Esophagus mucosa (tissue), 1 donor: ENCODE measurements around the gene PON3. TPM values are rescaled to one million over a fixed set of nuclear protein-coding genes. Genes with fewer than 3 reads are reported as not detected.

Experiments used
- ATAC-seq: fragments of 200-7000 bp; cut with Tn5 transposase; one replicate; pipeline ENCODE4 v1.9.1; 2020
- total RNA-seq: library from RNA; stranded (reverse); gene quantifications from one replicate; pipeline ENCODE4 v1.2.4, GENCODE V29; 2023
- donor health status: DM: yes; HTN: yes; CAD: no.

Gene PON3
- total RNA-seq, 1 donor from 2014 or later, result 2.0 TPM

GRCh38 chr7:95338832-95339231, 57.3 kb downstream of the PON3 start:
- ATAC-seq, result no peak

- ATAC-seq, result no peak
These were observed 61.1 kb downstream of the PON3 start for GRCh38 chr7:95335093-95335492.

GRCh38 chr7:95334447-95334846, 61.7 kb downstream of the PON3 start:
- no peak for ATAC-seq

GRCh38 chr7:95330961-95331337, 65.2 kb downstream of the PON3 start:
- no peak for ATAC-seq

GRCh38 chr7:95330204-95330960, 65.8 kb downstream of the PON3 start:
- ATAC-seq, result no peak

- ATAC-seq, result no peak
These were observed 68.8 kb downstream of the PON3 start for GRCh38 chr7:95327356-95327755.

GRCh38 chr7:95324431-95324830, 71.7 kb downstream of the PON3 start, which contains the start of gene PON1:
Gene PON1 (minus strand): TSS chr7:95324532. CDS start chr7:95324475, 57 bp downstream.
- ATAC-seq, result no peak

GRCh38 chr7:95323410-95324129, 72.6 kb downstream of the PON3 start:
- no peak for ATAC-seq

GRCh38 chr7:95322854-95323253, 73.3 kb downstream of the PON3 start:
- ATAC-seq, result no peak

- no peak for ATAC-seq
These were observed 73.8 kb downstream of the PON3 start for GRCh38 chr7:95322396-95322795.

GRCh38 chr7:95321720-95322119, 74.5 kb downstream of the PON3 start:
- ATAC-seq, result no peak

GRCh38 chr7:95320651-95321050, 75.5 kb downstream of the PON3 start:
- no peak for ATAC-seq

GRCh38 chr7:95319570-95319969, 76.6 kb downstream of the PON3 start:
- ATAC-seq, result no peak

- ATAC-seq, result no peak
These were observed 77.6 kb downstream of the PON3 start for GRCh38 chr7:95318501-95319100.

- ATAC-seq, result no peak
These were observed 78.2 kb downstream of the PON3 start for GRCh38 chr7:95317966-95318365.

- ATAC-seq, result no peak
These were observed 78.6 kb downstream of the PON3 start for GRCh38 chr7:95317546-95317945.

GRCh38 chr7:95316588-95316987, 79.6 kb downstream of the PON3 start:
- no peak for ATAC-seq

GRCh38 chr7:95312561-95312960, 83.6 kb downstream of the PON3 start:
- no peak for ATAC-seq

GRCh38 chr7:95311389-95311788, 84.8 kb downstream of the PON3 start:
- no peak for ATAC-seq

- no peak for ATAC-seq
These were observed 86.2 kb downstream of the PON3 start for GRCh38 chr7:95309951-95310350.
